Panc1 (cell line): ENCODE measurements around the gene ZNF490. TPM values are rescaled to one million over a fixed set of nuclear protein-coding genes. Genes with fewer than 3 reads are reported as not detected.

Experiments used
- ATAC-seq: fragments of 200-7000 bp; cut with Tn5 transposase; 2 replicates; pipeline ENCODE4 v1.9.1; 2020; ENCODE audit warnings: mild to moderate bottlenecking, moderate library complexity
- BruUV-seq: library from RNA; stranded (reverse); fragments of 400-500 nt; replicated peaks from 2 replicates; lab custom pipeline; 2021; lab: Mats Ljungman, UMichigan
- CTCF ChIA-PET: fragments of 300-600 bp; sonication (Branson Sonifier 250); formaldehyde crosslinking; loops from one replicate; lab custom pipeline; 2022; ENCODE audit warnings: antibody characterized with exemption; lab: Charles Lee
- POLR2A ChIA-PET: fragments of 300-600 bp; sonication (Branson Sonifier 250); formaldehyde crosslinking; loops from one replicate; lab custom pipeline; 2022; ENCODE audit warnings: antibody characterized with exemption; lab: Charles Lee
- DNase-seq: peaks from one replicate; pipeline ENCODE4 v3.0.0-alpha.2; 2010; ENCODE audit warnings: low read depth, low spot score
- H3K27ac ChIP-seq: 2 replicates; pipeline ENCODE4 v1.5.1; 2011; ENCODE audit warnings: mild to moderate bottlenecking, low read length, inconsistent platforms
- H3K27me3 ChIP-seq: fragments of 200-500 bp; sonication (Bioruptor generic); 2 replicates; pipeline ENCODE4 v1.6.0; 2014; ENCODE audit warnings: low read length, inconsistent platforms; ENCODE audit not compliant: control insufficient read depth, insufficient read depth
- H3K36me3 ChIP-seq: fragments of 200-500 bp; sonication (Bioruptor generic); 2 replicates; pipeline ENCODE4 v1.5.1; 2014; ENCODE audit warnings: inconsistent platforms, mild to moderate bottlenecking, low read length, moderate library complexity; ENCODE audit not compliant: control insufficient read depth, insufficient read depth
- H3K4me1 ChIP-seq: 2 replicates; pipeline ENCODE4 v1.5.1; 2011; ENCODE audit warnings: inconsistent platforms, mild to moderate bottlenecking, low read length, moderate library complexity; ENCODE audit not compliant: control insufficient read depth, insufficient read depth
- H3K4me3 ChIP-seq, 2 experiments: 2 replicates each; pipeline ENCODE4 v1.5.1; 2011 to 2012; ENCODE audit warnings: low read depth in 2 of 2, low read length in 2 of 2, mild to moderate bottlenecking in 2 of 2, inconsistent platforms in 1 of 2, moderate library complexity in 1 of 2
- H3K9me3 ChIP-seq: fragments of 200-500 bp; sonication (Bioruptor generic); 2 replicates; pipeline ENCODE4 v1.5.1; 2014; ENCODE audit warnings: low read depth, mild to moderate bottlenecking, inconsistent platforms, low read length, moderate library complexity; ENCODE audit not compliant: control insufficient read depth, insufficient read depth
- POLR2AphosphoS5 ChIP-seq: IDR thresholded peaks from 2 replicates; pipeline ENCODE4 v1.6.1; 2012; ENCODE audit warnings: mild to moderate bottlenecking, low read depth, low read length, moderate library complexity
- SIN3A ChIP-seq: IDR thresholded peaks from 2 replicates; pipeline ENCODE4 v1.6.1; 2012; ENCODE audit warnings: low read depth, mild to moderate bottlenecking, low read length, moderate library complexity, borderline replicate concordance; ENCODE audit not compliant: insufficient read depth
- TCF7L2 ChIP-seq: IDR thresholded peaks from 2 replicates; pipeline ENCODE4 v1.6.1; 2011; ENCODE audit warnings: mild to moderate bottlenecking, low read depth, low read length, inconsistent platforms
- in situ Hi-C: cut with HindIII; loops from 2 replicates; pipeline ENCODE4 v1.10.0; 2016; ENCODE audit warnings: low sequenced_read_pairs, low pct_unique_long_range_greater_than_20kb
- intact Hi-C: fragments of 100-400 bp; cut with micrococcal nuclease; formaldehyde crosslinking; loops from one replicate; pipeline ENCODE4 v1.10.0; 2022; ENCODE audit not compliant: unreplicated experiment
- total RNA-seq: library from RNA; stranded (reverse); gene quantifications from one replicate; pipeline ENCODE4 v1.2.1, GENCODE V29; 2021; ENCODE audit not compliant: unreplicated experiment
- TF ChIP-seq, protein P1 (sequence below), 2 experiments: IDR thresholded peaks; 2 replicates each; pipeline ENCODE4 v1.6.1; 2011 to 2012; ENCODE audit warnings: low read depth in 2 of 2, control low read depth in 1 of 2, low read length in 1 of 2, mild to moderate bottlenecking in 1 of 2, moderate library complexity in 1 of 2; ENCODE audit not compliant: insufficient read depth in 1 of 2
- TF ChIP-seq, protein P2 (sequence below): fragments of 450-650 bp; IDR thresholded peaks from 2 replicates; pipeline ENCODE4 v1.5.1; 2017; ENCODE audit warnings: mild to moderate bottlenecking

Gene ZNF490
- total RNA-seq, 1 experiment from 2014 or later = 7.0 TPM

DNA sequence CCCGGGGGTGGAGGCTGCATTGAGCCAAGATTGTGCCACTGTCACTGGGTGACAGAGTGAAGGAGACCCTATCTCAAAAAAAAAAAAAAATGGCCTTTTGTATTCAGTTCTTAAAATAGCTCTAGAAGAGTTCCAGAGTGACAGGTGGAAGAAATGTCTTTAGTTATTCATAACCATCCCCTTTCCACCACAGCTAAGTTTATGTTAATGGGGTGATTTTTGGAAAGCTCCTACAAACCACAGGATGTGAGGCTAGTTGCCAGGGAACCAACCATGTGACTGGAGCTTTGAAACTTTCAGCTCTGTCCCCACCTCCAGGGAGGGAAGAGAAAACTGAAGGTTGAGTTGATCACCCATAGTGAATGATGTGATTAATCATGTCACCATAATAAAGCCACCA, 6.9 kb downstream of the ZNF490 start:
- in situ Hi-C loops = no loop called here
- H3K4me3 ChIP-seq = no peak overlapping the region
- CTCF ChIA-PET = no interaction called here

DNA sequence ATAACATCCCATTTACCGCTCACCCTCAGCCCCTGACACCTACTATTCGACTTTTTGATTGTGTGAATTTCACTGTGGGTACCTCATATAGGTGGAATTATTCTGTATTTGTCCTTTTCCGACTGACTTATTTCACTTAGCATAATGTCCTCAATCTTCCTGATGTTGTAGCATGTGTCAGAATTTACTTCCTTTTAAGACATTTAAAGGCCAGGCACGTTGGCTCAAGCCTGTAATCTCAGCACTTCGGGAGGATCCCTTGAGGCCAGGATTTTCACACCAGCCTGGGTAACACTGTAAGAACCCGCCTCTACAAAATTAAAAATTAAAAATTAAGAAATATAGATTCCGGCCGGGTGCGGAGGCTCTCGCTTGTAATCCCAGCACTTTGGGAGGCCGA, 13.0 kb downstream of the ZNF490 start:
- TF ChIP-seq SIN3A = no peak
- no peak for TF ChIP-seq TCF7L2
- TF ChIP-seq POLR2AphosphoS5 = no peak
- TF ChIP-seq, protein P1, sequence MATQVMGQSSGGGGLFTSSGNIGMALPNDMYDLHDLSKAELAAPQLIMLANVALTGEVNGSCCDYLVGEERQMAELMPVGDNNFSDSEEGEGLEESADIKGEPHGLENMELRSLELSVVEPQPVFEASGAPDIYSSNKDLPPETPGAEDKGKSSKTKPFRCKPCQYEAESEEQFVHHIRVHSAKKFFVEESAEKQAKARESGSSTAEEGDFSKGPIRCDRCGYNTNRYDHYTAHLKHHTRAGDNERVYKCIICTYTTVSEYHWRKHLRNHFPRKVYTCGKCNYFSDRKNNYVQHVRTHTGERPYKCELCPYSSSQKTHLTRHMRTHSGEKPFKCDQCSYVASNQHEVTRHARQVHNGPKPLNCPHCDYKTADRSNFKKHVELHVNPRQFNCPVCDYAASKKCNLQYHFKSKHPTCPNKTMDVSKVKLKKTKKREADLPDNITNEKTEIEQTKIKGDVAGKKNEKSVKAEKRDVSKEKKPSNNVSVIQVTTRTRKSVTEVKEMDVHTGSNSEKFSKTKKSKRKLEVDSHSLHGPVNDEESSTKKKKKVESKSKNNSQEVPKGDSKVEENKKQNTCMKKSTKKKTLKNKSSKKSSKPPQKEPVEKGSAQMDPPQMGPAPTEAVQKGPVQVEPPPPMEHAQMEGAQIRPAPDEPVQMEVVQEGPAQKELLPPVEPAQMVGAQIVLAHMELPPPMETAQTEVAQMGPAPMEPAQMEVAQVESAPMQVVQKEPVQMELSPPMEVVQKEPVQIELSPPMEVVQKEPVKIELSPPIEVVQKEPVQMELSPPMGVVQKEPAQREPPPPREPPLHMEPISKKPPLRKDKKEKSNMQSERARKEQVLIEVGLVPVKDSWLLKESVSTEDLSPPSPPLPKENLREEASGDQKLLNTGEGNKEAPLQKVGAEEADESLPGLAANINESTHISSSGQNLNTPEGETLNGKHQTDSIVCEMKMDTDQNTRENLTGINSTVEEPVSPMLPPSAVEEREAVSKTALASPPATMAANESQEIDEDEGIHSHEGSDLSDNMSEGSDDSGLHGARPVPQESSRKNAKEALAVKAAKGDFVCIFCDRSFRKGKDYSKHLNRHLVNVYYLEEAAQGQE (IDR thresholded peaks at IDR 0.05; ENCODE audit: insufficient read depth in 1 of 2, low read depth in 2 of 2, low read length in 1 of 2) = no peak
- TF ChIP-seq, protein P2, sequence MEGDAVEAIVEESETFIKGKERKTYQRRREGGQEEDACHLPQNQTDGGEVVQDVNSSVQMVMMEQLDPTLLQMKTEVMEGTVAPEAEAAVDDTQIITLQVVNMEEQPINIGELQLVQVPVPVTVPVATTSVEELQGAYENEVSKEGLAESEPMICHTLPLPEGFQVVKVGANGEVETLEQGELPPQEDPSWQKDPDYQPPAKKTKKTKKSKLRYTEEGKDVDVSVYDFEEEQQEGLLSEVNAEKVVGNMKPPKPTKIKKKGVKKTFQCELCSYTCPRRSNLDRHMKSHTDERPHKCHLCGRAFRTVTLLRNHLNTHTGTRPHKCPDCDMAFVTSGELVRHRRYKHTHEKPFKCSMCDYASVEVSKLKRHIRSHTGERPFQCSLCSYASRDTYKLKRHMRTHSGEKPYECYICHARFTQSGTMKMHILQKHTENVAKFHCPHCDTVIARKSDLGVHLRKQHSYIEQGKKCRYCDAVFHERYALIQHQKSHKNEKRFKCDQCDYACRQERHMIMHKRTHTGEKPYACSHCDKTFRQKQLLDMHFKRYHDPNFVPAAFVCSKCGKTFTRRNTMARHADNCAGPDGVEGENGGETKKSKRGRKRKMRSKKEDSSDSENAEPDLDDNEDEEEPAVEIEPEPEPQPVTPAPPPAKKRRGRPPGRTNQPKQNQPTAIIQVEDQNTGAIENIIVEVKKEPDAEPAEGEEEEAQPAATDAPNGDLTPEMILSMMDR = no peak
- POLR2A ChIA-PET = no interaction called here
- in situ Hi-C loops (no loop called here), intact Hi-C loops (no loop called here)
- no peaks in the 10 kb centered on the region for H3K36me3 ChIP-seq
- no peaks in the 10 kb centered on the region for H3K4me1 ChIP-seq
- H3K27ac ChIP-seq = no peak overlapping the region
- no peaks in the 10 kb centered on the region for H3K9me3 ChIP-seq
- no peak for ATAC-seq
- CTCF ChIA-PET = no interaction called here
- DNase-seq = no peak
- no peak overlapping the region for H3K4me3 ChIP-seq
- no TSS peak for BruUV-seq
- no peaks in the 10 kb centered on the region for H3K27me3 ChIP-seq

More for the DNA sequence above, 6.9 kb downstream of the ZNF490 start:
- Histone ChIP-seq H3K9me3 (no peaks in the 10 kb centered on the region), H3K27me3 (no peaks in the 10 kb centered on the region), H3K27ac (no peak overlapping the region), H3K36me3 (no peaks in the 10 kb centered on the region), H3K4me1 (no peaks in the 10 kb centered on the region)
- DNase-seq = no peak
- intact Hi-C loops = no loop called here
- TF ChIP-seq SIN3A (no peak), POLR2AphosphoS5 (no peak)
- TF ChIP-seq, protein P1 (IDR thresholded peaks at IDR 0.05; ENCODE audit: insufficient read depth in 1 of 2, low read depth in 2 of 2, low read length in 1 of 2) = no peak
- POLR2A ChIA-PET = interaction anchor here (0.6 kb wide), 1 partner anchor 127 kb away, joined by 4 read pairs; no protein-coding TSS in a partner anchor
- no TSS peak for BruUV-seq
- ATAC-seq = no peak
